HepG2 (cell line): ENCODE data around the gene COMT. TPM values are rescaled to one million over a fixed set of nuclear protein-coding genes. Genes with fewer than 3 reads are reported as not detected.

ENCODE experiments used
- CEBPB ChIP-seq: IDR thresholded peaks from 2 replicates; pipeline ENCODE4 v1.6.1; 2011; ENCODE audit warnings: low read depth, low read length, improper control_type of control experiment, borderline replicate concordance
- CHD4 ChIP-seq: fragments of 200-600 bp; sonication (generic); IDR thresholded peaks from 2 replicates; pipeline ENCODE4 v1.7.0; 2017; ENCODE audit warnings: mild to moderate bottlenecking, low read length, borderline replicate concordance
- ERF ChIP-seq: IDR thresholded peaks from 2 replicates; pipeline ENCODE4 v1.6.1; 2018; ENCODE audit warnings: missing biosample characterization, missing genetic modification reagents
- HBP1 ChIP-seq: IDR thresholded peaks from 2 replicates; pipeline ENCODE4 v1.6.1; 2016; ENCODE audit warnings: low read depth, control low read depth
- HNRNPUL1 ChIP-seq: fragments of 200-400 bp; formaldehyde crosslinking; IDR thresholded peaks from 2 replicates; pipeline ENCODE4 v1.6.1; 2017; ENCODE audit warnings: low read depth, mild to moderate bottlenecking, low read length, moderate library complexity
- LCORL ChIP-seq, 2 experiments: fragments of 450-650 bp in 1 of 2; sonication (generic) in 1 of 2; formaldehyde crosslinking in 1 of 2; IDR thresholded peaks; 2 replicates each; pipeline versions ENCODE4 v1.5.0 to v1.6.1; 2017 to 2020; ENCODE audit warnings: antibody characterized with exemption in 1 of 2, missing genetic modification reagents in 1 of 2
- MAFF ChIP-seq: IDR thresholded peaks from 2 replicates; pipeline ENCODE4 v1.6.1; 2011; ENCODE audit warnings: low read depth, low read length, improper control_type of control experiment
- NFIC ChIP-seq: IDR thresholded peaks from 2 replicates; pipeline ENCODE4 v1.6.1; 2012; ENCODE audit warnings: mild to moderate bottlenecking, low read length, inconsistent platforms
- PLRG1 ChIP-seq: fragments of 450-650 bp; conservative IDR thresholded peaks from 2 replicates; pipeline ENCODE4 v1.6.1; 2016
- RBFOX2 ChIP-seq: fragments of 200-400 bp; formaldehyde crosslinking; IDR thresholded peaks from 2 replicates; pipeline ENCODE4 v1.6.1; 2017; ENCODE audit warnings: low read depth, mild to moderate bottlenecking, low read length
- REL ChIP-seq: sonication (generic); formaldehyde crosslinking; conservative IDR thresholded peaks from 2 replicates; pipeline ENCODE4 v1.8.0; 2022; ENCODE audit warnings: mild to moderate bottlenecking, missing genetic modification reagents, moderate library complexity
- RERE ChIP-seq: IDR thresholded peaks from 2 replicates; pipeline ENCODE4 v1.6.1; 2016; ENCODE audit warnings: low read depth, missing genetic modification reagents, missing compliant biosample characterization
- TEAD2 ChIP-seq: sonication (generic); formaldehyde crosslinking; IDR thresholded peaks from 2 replicates; pipeline ENCODE4 v1.9.0; 2021; ENCODE audit warnings: missing genetic modification reagents
- TOPORS ChIP-seq: sonication (generic); formaldehyde crosslinking; IDR thresholded peaks from 2 replicates; pipeline ENCODE4 v1.8.0; 2023; ENCODE audit warnings: mild to moderate bottlenecking, missing genetic modification reagents
- ZBTB42 ChIP-seq: sonication (generic); formaldehyde crosslinking; IDR thresholded peaks from 2 replicates; pipeline ENCODE4 v1.5.0; 2020; ENCODE audit warnings: mild to moderate bottlenecking, missing genetic modification reagents
- ZFX ChIP-seq: sonication (generic); formaldehyde crosslinking; IDR thresholded peaks from 2 replicates; pipeline ENCODE4 v1.4.0; 2020; ENCODE audit warnings: mild to moderate bottlenecking, low read depth, missing genetic modification reagents, moderate library complexity
- ZNF253 ChIP-seq: sonication (generic); formaldehyde crosslinking; IDR thresholded peaks from 2 replicates; pipeline ENCODE4 v1.8.0; 2022; ENCODE audit warnings: mild to moderate bottlenecking, missing genetic modification reagents, borderline replicate concordance
- ZNF30 ChIP-seq: sonication (generic); formaldehyde crosslinking; IDR thresholded peaks from 2 replicates; pipeline ENCODE4 v1.5.0; 2020; ENCODE audit warnings: mild to moderate bottlenecking, missing genetic modification reagents
- ZNF431 ChIP-seq: sonication (generic); formaldehyde crosslinking; IDR thresholded peaks from 2 replicates; pipeline ENCODE4 v1.9.0; 2022; ENCODE audit warnings: missing genetic modification reagents, low read depth, mild to moderate bottlenecking, borderline replicate concordance
- ZNF552 ChIP-seq: sonication (generic); formaldehyde crosslinking; IDR thresholded peaks from 2 replicates; pipeline ENCODE4 v1.9.0; 2022; ENCODE audit warnings: missing genetic modification reagents, mild to moderate bottlenecking, borderline replicate concordance
- ZNF644 ChIP-seq: IDR thresholded peaks from 2 replicates; pipeline ENCODE4 v1.6.1; 2016; ENCODE audit warnings: low read depth
- ZNF672 ChIP-seq: sonication (generic); formaldehyde crosslinking; IDR thresholded peaks from 2 replicates; pipeline ENCODE4 v1.8.1; 2022; ENCODE audit warnings: missing genetic modification reagents
- ZNF703 ChIP-seq: sonication (generic); formaldehyde crosslinking; IDR thresholded peaks from 2 replicates; pipeline ENCODE4 v1.5.1; 2020; ENCODE audit warnings: missing genetic modification reagents, mild to moderate bottlenecking, moderate library complexity, borderline replicate concordance
- ZSCAN21 ChIP-seq: sonication (generic); formaldehyde crosslinking; IDR thresholded peaks from 2 replicates; pipeline ENCODE4 v1.8.0; 2022; ENCODE audit warnings: mild to moderate bottlenecking, missing genetic modification reagents, moderate library complexity, borderline replicate concordance
- polyA plus RNA-seq, 8 experiments: library from polyadenylated mRNA; depleted of rRNA in 3 of 8; stranded (reverse) in 7 of 8; unstranded in 1 of 8; fragments of >200 nt; fragmentation: Illumina TruSeq in 4 of 8; extraction: Trizol in 4 of 8; gene quantifications; 2 replicates each; pipeline versions ENCODE4 v1.2.1 to v1.2.3, GENCODE V29; 2011 to 2016; ENCODE audit warnings: low read depth in 4 of 8, missing spikeins in 1 of 8, mixed read lengths in 1 of 8; ENCODE audit not compliant: insufficient read depth in 1 of 8
- total RNA-seq, 5 experiments: library from RNA; depleted of rRNA; stranded (reverse); fragments of >200 nt; fragmentation: Illumina TruSeq; extraction: Trizol; gene quantifications; 2 replicates each; pipeline ENCODE4 v1.2.3, GENCODE V29; 2016; ENCODE audit warnings: low read depth in 1 of 5

Gene COMT
- total and polyA plus RNA-seq, 2 of the 13 experiments (the other 11 are each of a cell fraction or from before 2014, with no cell fraction given) = 156 to 162 TPM

GRCh38 chr22:19962246-19962908 is 20.8 kb downstream of the COMT start (continued):
- TF ChIP-seq HBP1 (CRISPR knock-in tag) (no peak), ZNF253 (CRISPR knock-in tag) (no peak), HNRNPUL1 (no peak), ZBTB42 (no peak; the same call in 1 of the 2 replicates), ZNF672 (CRISPR knock-in tag) (no peak; the same call in 1 of the 2 replicates), ZFX (CRISPR knock-in tag) (peak; percentile 79), PLRG1 (no peak), ERF (no peak), LCORL (IDR thresholded peaks at IDR 0.05) (no peak), LCORL (CRISPR knock-in tag; IDR thresholded peaks at IDR 0.05) (no peak), CEBPB (no peak), CHD4 (peak; percentile 65; the same call in 1 of the 2 replicates), ZSCAN21 (CRISPR knock-in tag) (peak; percentile 24; the same call in 1 of the 2 replicates), MAFF (no peak), RERE (no peak), RBFOX2 (peak; percentile 65), REL (no peak), ZNF703 (CRISPR knock-in tag) (no peak), ZNF644 (CRISPR knock-in tag) (no peak), NFIC (no peak), TOPORS (no peak), TEAD2 (CRISPR knock-in tag) (no peak), ZNF30 (CRISPR knock-in tag) (no peak), ZNF552 (CRISPR knock-in tag) (no peak), ZNF431 (CRISPR knock-in tag) (no peak)
